ENCODE measurements around the gene FMNL2.

FMNL2 gene

GRCh38 chr2:152557273-152557888, 222.4 kb downstream of the FMNL2 start:
- DNase-seq (ENCODE audit: low read depth): no peak

GRCh38 chr2:152558158-152558984, 223.4 kb downstream of the FMNL2 start:
- DNase-seq (ENCODE audit: low read depth): no peak

- DNase-seq (ENCODE audit: low read depth): no peak
These were observed 224.0 kb downstream of the FMNL2 start for GRCh38 chr2:152559008-152559407.

- no peak for DNase-seq (ENCODE audit: low read depth)
These were observed 225.2 kb downstream of the FMNL2 start for GRCh38 chr2:152560166-152560565.

GRCh38 chr2:152560873-152561595, 226.1 kb downstream of the FMNL2 start:
- DNase-seq (ENCODE audit: low read depth): no peak

GRCh38 chr2:152562198-152562884, 227.4 kb downstream of the FMNL2 start:
- DNase-seq (ENCODE audit: low read depth): no peak

GRCh38 chr2:152563764-152564163, 228.8 kb downstream of the FMNL2 start:
- DNase-seq (ENCODE audit: low read depth): no peak

GRCh38 chr2:152564754-152565551, 230.0 kb downstream of the FMNL2 start:
- DNase-seq (ENCODE audit: low read depth): no peak

GRCh38 chr2:152565884-152566727, 231.1 kb downstream of the FMNL2 start:
- no peak for DNase-seq (ENCODE audit: low read depth)

- DNase-seq (ENCODE audit: low read depth): no peak
These were observed 231.7 kb downstream of the FMNL2 start for GRCh38 chr2:152566728-152567069.

- DNase-seq (ENCODE audit: low read depth): no peak
These were observed 233.6 kb downstream of the FMNL2 start for GRCh38 chr2:152568531-152568930.

GRCh38 chr2:152569186-152569585, 234.2 kb downstream of the FMNL2 start:
- DNase-seq (ENCODE audit: low read depth): no peak

GRCh38 chr2:152571048-152571766, 236.2 kb downstream of the FMNL2 start:
- no peak for DNase-seq (ENCODE audit: low read depth)

GRCh38 chr2:152572031-152572430, 237.1 kb downstream of the FMNL2 start:
- DNase-seq (ENCODE audit: low read depth): no peak

- no peak for DNase-seq (ENCODE audit: low read depth)
These were observed 238.2 kb downstream of the FMNL2 start for GRCh38 chr2:152573168-152573567.

- DNase-seq (ENCODE audit: low read depth): no peak
These were observed 242.6 kb downstream of the FMNL2 start for GRCh38 chr2:152577579-152577978.

GRCh38 chr2:152578573-152578972, 243.6 kb downstream of the FMNL2 start:
- DNase-seq (ENCODE audit: low read depth): no peak

GRCh38 chr2:152580714-152581113, 245.7 kb downstream of the FMNL2 start:
- DNase-seq (ENCODE audit: low read depth): no peak

- DNase-seq (ENCODE audit: low read depth): no peak
These were observed 246.4 kb downstream of the FMNL2 start for GRCh38 chr2:152581360-152581759.

GRCh38 chr2:152582081-152582480, 247.1 kb downstream of the FMNL2 start:
- DNase-seq (ENCODE audit: low read depth): no peak
